Breast epithelium (tissue), 4 donors: ENCODE results near the gene EHMT1. TPM values are rescaled to one million over a fixed set of nuclear protein-coding genes. Genes with fewer than 3 reads are reported as not detected.
"Not testable (repeated sequence)": the region's sequence is repeated elsewhere in the genome, so short reads cannot be mapped to it uniquely, and the experiment has no call there.

Source experiments
- DNase-seq, 2 donors: peaks; one replicate each; pipeline ENCODE4 v3.0.0-alpha.2; 2019; ENCODE audit warnings: low spot score in 2 of 2
- H3K27ac ChIP-seq, 2 donors: fragments of 200-600 bp; sonication (generic) in 1 of 2; one replicate each; pipeline ENCODE4 v1.5.1; 2016 to 2019; ENCODE audit warnings: mild to moderate bottlenecking in 1 of 2
- H3K27me3 ChIP-seq, 2 donors: fragments of 200-600 bp; sonication (generic) in 1 of 2; one replicate each; pipeline versions ENCODE4 v1.5.1 to v1.6.0; 2017 to 2019; ENCODE audit warnings: control low read depth in 1 of 2, mild to moderate bottlenecking in 1 of 2
- H3K36me3 ChIP-seq: fragments of 200-600 bp; one replicate; pipeline ENCODE4 v1.5.1; 2019
- H3K4me1 ChIP-seq, 2 donors: fragments of 200-600 bp; sonication (generic); one replicate each; pipeline ENCODE4 v1.5.1; 2016 to 2019; ENCODE audit warnings: control low read depth in 1 of 2
- H3K4me3 ChIP-seq, 3 donors: fragments of 200-600 bp; sonication (generic); 1 replicate in 2 of 3; 2 replicates in 1 of 3; pipeline ENCODE4 v1.5.1; 2016 to 2019; ENCODE audit warnings: mild to moderate bottlenecking in 3 of 3, moderate library complexity in 2 of 3
- H3K9me3 ChIP-seq, 2 donors: fragments of 200-600 bp; sonication (generic) in 1 of 2; one replicate each; pipeline ENCODE4 v1.5.1; 2016 to 2019; ENCODE audit warnings: control low read depth in 1 of 2
- POLR2A ChIP-seq: fragments of 450-650 bp; IDR thresholded peaks from one replicate; pipeline ENCODE4 v1.6.1; 2016; ENCODE audit warnings: antibody characterized with exemption, mild to moderate bottlenecking, moderate library complexity
- POLR2AphosphoS5 ChIP-seq, 3 donors: sonication (generic); formaldehyde crosslinking; IDR thresholded peaks; one replicate each; pipeline ENCODE4 v1.6.1; 2017; ENCODE audit warnings: antibody characterized with exemption in 3 of 3
- intact Hi-C: fragments of 100-400 bp; cut with DNase I; formaldehyde crosslinking; loops from one replicate; pipeline ENCODE4 v1.15.1; 2023; ENCODE audit warnings: low total_unique reads
- total RNA-seq, 3 donors: library from RNA; depleted of rRNA; stranded (reverse); fragments of >200 nt; gene quantifications; one replicate each; pipeline ENCODE4 v1.1.0, GENCODE V29; 2016
- TF ChIP-seq, protein P1 (sequence below), 3 donors: fragments of 450-650 bp; IDR thresholded peaks; one replicate each; pipeline ENCODE4 v1.5.1; 2016 to 2017; ENCODE audit warnings: antibody characterized with exemption in 3 of 3, mild to moderate bottlenecking in 3 of 3, moderate library complexity in 3 of 3

The EHMT1 gene
- total RNA-seq, 3 donors from 2014 or later: 63.7 to 113 (median 91.2) TPM

DNA sequence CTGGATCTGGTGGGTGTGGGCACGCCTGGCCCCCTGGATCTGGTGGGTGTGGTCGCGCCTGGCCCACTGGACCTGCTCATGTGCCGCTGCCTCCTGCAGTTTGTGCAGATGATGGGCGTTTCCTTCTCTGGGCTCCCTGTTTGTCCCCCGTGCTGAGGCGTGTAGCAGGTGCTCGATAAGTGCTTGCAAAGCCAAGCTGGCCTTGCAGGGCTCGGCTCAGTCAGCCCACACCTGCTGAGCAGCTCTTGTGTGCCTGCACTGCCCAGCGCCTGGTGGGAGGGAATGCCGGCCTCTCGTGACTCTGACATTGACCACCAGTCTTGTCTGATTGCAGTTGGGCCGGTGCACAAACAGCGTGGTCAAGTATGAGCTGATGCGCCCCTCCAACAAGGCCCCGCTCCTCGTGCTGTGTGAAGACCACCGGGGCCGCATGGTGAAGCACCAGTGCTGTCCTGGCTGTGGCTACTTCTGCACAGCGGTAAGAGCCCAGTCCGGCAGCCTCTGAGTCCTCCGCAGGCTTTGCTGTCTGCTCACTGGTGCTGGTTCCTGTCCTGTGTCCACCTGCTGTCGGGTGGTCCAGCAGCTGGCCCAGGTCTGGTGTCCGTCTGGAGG is 156.1 kb downstream of the EHMT1 start:
- TF ChIP-seq, protein P1, sequence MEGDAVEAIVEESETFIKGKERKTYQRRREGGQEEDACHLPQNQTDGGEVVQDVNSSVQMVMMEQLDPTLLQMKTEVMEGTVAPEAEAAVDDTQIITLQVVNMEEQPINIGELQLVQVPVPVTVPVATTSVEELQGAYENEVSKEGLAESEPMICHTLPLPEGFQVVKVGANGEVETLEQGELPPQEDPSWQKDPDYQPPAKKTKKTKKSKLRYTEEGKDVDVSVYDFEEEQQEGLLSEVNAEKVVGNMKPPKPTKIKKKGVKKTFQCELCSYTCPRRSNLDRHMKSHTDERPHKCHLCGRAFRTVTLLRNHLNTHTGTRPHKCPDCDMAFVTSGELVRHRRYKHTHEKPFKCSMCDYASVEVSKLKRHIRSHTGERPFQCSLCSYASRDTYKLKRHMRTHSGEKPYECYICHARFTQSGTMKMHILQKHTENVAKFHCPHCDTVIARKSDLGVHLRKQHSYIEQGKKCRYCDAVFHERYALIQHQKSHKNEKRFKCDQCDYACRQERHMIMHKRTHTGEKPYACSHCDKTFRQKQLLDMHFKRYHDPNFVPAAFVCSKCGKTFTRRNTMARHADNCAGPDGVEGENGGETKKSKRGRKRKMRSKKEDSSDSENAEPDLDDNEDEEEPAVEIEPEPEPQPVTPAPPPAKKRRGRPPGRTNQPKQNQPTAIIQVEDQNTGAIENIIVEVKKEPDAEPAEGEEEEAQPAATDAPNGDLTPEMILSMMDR (IDR thresholded peaks at IDR 0.05): no peak
- TF ChIP-seq POLR2AphosphoS5 (IDR thresholded peaks at IDR 0.05): no peak
- no peak for TF ChIP-seq POLR2A
- no peaks in the 10 kb centered on the region for H3K36me3 ChIP-seq
- intact Hi-C loops: no loop called here
- H3K9me3 ChIP-seq: no peaks in the 10 kb centered on the region
- no peak overlapping the region for H3K27ac ChIP-seq
- H3K4me1 ChIP-seq: no peaks in the 10 kb centered on the region
- DNase-seq: no peak
- H3K4me3 ChIP-seq: no peak overlapping the region
- no peaks in the 10 kb centered on the region for H3K27me3 ChIP-seq

DNA sequence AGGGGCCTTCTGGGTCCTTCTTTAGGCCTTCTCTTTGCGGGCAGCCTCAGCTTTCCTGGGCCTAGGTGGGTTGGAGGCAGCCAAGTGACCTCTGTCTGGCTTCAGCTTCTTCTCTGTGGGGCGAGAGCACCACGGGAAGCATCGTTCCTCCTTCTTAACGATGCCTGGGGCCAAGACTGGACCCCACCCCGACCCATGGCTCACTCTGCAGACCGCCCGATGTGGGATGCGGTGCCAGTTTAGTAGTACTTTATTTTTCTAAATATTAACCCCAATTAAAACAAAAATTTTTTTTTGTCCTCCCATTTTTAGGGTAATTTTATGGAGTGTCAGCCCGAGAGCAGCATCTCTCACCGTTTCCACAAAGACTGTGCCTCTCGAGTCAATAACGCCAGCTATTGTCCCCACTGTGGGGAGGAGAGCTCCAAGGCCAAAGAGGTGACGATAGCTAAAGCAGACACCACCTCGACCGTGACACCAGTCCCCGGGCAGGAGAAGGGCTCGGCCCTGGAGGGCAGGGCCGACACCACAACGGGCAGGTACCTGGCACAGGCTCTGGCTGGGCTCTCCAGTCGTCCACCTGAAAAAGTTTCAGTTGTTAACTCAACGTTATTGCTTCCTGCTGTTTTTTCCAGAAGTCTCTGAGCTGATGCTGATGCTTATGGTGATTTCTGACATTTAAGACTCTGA is 157.6 kb downstream of the EHMT1 start:
- no peaks in the 10 kb centered on the region for H3K4me1 ChIP-seq
- no peak overlapping the region for H3K4me3 ChIP-seq
- H3K27ac ChIP-seq: no peak overlapping the region
- no peaks in the 10 kb centered on the region for H3K27me3 ChIP-seq
- TF ChIP-seq POLR2A (no peak), POLR2AphosphoS5 (IDR thresholded peaks at IDR 0.05) (no peak)
- TF ChIP-seq, protein P1 (IDR thresholded peaks at IDR 0.05): no peak
- H3K9me3 ChIP-seq: no peaks in the 10 kb centered on the region
- no peak for DNase-seq
- no peaks in the 10 kb centered on the region for H3K36me3 ChIP-seq
- intact Hi-C loops: loop anchor here (1.0 kb wide), 1 partner anchor 29 kb away; no protein-coding TSS in a partner anchor

DNA sequence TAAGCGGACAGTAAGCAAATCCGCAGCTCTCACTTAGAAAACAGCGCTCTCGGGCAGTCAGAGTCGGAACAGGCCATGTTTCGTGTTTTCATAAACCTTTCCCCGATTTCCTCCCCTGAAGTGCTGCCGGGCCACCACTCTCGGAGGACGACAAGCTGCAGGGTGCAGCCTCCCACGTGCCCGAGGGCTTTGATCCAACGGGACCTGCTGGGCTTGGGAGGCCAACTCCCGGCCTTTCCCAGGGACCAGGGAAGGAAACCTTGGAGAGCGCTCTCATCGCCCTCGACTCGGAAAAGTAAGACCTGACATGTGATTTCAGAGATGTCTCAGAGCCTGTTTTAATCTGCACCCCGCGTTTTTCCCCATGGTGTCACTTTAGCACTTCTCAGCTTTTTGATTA is 159.0 kb downstream of the EHMT1 start:
- no peaks in the 10 kb centered on the region for H3K4me1 ChIP-seq
- H3K27ac ChIP-seq: no peak overlapping the region
- H3K27me3 ChIP-seq: no peaks in the 10 kb centered on the region
- TF ChIP-seq, protein P1 (IDR thresholded peaks at IDR 0.05): no peak
- TF ChIP-seq POLR2AphosphoS5 (IDR thresholded peaks at IDR 0.05) (no peak), POLR2A (no peak)
- no peak for DNase-seq
- H3K4me3 ChIP-seq: no peak overlapping the region
- H3K9me3 ChIP-seq: no peaks in the 10 kb centered on the region
- intact Hi-C loops: no loop called here
- H3K36me3 ChIP-seq: no peaks in the 10 kb centered on the region

DNA sequence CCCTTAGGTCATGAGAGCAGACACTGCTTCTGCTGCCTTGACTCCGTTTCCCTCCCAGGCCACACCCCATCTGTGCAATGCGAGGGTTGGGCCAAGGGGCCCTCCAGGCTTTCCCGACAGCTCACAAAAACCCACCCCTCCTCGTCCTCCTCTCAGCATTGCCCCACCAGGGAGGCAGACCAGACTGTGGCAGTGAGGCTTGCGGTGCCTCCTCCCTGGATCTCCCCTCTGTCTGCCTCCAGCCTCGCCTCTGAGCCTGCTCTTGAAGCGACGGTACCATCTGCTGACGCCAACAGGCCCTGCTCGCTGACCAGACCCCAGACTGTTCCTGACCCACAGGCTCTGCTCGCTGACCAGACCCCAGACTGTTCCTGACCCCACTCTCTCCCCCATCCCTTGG is 159.5 kb downstream of the EHMT1 start:
- Histone ChIP-seq H3K27ac (no peak overlapping the region), H3K27me3 (no peaks in the 10 kb centered on the region), H3K9me3 (no peaks in the 10 kb centered on the region), H3K36me3 (no peaks in the 10 kb centered on the region), H3K4me1 (no peaks in the 10 kb centered on the region), H3K4me3 (no peak overlapping the region)
- no peak for DNase-seq
- TF ChIP-seq, protein P1 (IDR thresholded peaks at IDR 0.05): no peak
- no peak for TF ChIP-seq POLR2A
- no peak for TF ChIP-seq POLR2AphosphoS5 (IDR thresholded peaks at IDR 0.05)
- intact Hi-C loops: no loop called here

DNA sequence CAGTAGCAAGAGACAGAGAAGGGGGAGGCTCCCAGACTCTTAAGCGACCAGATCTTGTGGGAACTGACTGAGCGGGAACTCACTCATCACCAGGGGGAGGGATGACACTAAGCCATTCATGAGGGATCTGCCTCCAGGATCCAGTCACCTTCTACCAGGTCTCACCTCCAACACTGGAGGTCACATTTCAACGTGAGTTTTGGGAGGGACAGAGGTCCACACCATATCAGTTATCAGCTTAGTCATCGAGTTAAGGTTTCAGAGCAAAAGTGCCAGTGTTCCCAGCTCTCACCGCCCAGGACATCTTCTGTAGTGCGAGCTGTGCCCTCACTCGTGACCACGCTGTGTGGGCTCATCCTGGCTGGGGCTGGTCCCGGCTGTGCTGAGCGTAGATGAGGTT is 160.1 kb downstream of the EHMT1 start:
- no peak for TF ChIP-seq POLR2A
- TF ChIP-seq POLR2AphosphoS5 (IDR thresholded peaks at IDR 0.05): no peak
- TF ChIP-seq, protein P1 (IDR thresholded peaks at IDR 0.05): no peak
- Histone ChIP-seq H3K4me1 (no peaks in the 10 kb centered on the region), H3K36me3 (no peaks in the 10 kb centered on the region), H3K9me3 (no peaks in the 10 kb centered on the region), H3K4me3 (no peak overlapping the region), H3K27ac (no peak overlapping the region), H3K27me3 (no peaks in the 10 kb centered on the region)
- intact Hi-C loops: no loop called here
- no peak for DNase-seq

DNA sequence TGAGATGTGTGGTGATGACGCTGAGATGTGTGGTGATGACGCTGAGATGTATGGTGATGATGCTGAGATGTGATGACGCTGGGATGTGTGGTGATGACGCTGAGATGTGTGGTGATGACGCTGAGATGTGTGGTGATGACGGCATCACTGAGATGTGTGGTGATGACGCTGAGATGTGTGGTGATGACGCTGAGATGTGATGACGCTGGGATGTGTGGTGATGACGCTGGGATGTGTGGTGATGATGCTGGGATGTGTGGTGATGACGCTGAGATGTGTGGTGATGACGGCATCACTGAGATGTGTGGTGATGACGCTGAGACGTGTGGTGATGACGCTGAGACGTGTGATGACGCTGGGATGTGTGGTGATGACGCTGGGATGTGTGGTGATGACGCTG is 161.2 kb downstream of the EHMT1 start:
- H3K4me1 ChIP-seq, H3K27me3 ChIP-seq, H3K4me3 ChIP-seq, H3K9me3 ChIP-seq, intact Hi-C loops, DNase-seq, H3K36me3 ChIP-seq, H3K27ac ChIP-seq: not testable (repeated sequence)
